OCI-LY1 (cell line): ENCODE data around the gene C17orf50.

ENCODE experiments used
- CTCF ChIP-seq: fragments of 200-600 bp; sonication (generic), shearing (Covaris generic); IDR thresholded peaks from 2 replicates; pipeline ENCODE4 v1.5.1; 2017; ENCODE audit warnings: mild to moderate bottlenecking, antibody characterized with exemption, low read length, moderate library complexity, mixed read lengths
- EZH2 ChIP-seq: fragments of 200-600 bp; sonication (generic), shearing (Covaris generic); IDR thresholded peaks from 2 replicates; pipeline ENCODE4 v1.8.0; 2017; ENCODE audit warnings: borderline replicate concordance, mixed run types, mild to moderate bottlenecking, antibody characterized with exemption, low read length, moderate library complexity, mixed read lengths

GRCh38 chr17:35773679-35774425 lies 13.2 kb downstream of the C17orf50 start:
- no peak for TF ChIP-seq CTCF
- no peak for TF ChIP-seq EZH2
